Measurements from ENCODE around the gene NCBP2L. TPM values are rescaled to one million over a fixed set of nuclear protein-coding genes. Genes with fewer than 3 reads are reported as not detected.

Gene NCBP2L
- total and polyA plus RNA-seq, 9 donors, result 0.20 to 1.6 (median 0.52) TPM; not detected in 1

DNA sequence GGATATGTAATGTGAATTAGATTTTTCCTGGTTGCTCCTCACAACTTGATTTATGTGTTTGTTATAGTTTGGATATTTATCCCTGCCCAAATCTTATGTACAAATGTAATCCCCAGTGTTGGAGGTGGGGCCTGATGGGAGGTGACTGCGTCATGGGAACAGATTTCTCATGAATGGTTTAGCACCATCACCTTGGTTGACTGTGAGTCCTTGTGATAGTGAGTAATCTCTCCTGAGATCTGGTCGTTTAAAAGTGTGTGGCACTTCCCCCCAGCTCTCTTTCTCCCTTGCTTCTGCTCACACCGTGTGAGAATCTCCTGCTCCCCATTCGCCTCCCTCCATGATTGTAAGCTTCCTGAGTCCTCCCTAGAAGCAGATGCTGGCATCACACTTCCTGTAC, 50.3 kb downstream of the NCBP2L start:
- Histone ChIP-seq H3K36me3 (no peaks in the 10 kb centered on the region), H3K27me3 (no peaks in the 10 kb centered on the region), H3K27ac (no peak overlapping the region), H3K4me1 (ENCODE audit: insufficient read depth) (peaks cover 5% of the 10 kb centered on the region), H3K4me3 (peak overlapping the region; percentile 46), H3K9me3 (no peaks in the 10 kb centered on the region)
- TF ChIP-seq, protein P1, sequence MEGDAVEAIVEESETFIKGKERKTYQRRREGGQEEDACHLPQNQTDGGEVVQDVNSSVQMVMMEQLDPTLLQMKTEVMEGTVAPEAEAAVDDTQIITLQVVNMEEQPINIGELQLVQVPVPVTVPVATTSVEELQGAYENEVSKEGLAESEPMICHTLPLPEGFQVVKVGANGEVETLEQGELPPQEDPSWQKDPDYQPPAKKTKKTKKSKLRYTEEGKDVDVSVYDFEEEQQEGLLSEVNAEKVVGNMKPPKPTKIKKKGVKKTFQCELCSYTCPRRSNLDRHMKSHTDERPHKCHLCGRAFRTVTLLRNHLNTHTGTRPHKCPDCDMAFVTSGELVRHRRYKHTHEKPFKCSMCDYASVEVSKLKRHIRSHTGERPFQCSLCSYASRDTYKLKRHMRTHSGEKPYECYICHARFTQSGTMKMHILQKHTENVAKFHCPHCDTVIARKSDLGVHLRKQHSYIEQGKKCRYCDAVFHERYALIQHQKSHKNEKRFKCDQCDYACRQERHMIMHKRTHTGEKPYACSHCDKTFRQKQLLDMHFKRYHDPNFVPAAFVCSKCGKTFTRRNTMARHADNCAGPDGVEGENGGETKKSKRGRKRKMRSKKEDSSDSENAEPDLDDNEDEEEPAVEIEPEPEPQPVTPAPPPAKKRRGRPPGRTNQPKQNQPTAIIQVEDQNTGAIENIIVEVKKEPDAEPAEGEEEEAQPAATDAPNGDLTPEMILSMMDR (IDR thresholded peaks at IDR 0.05), result no peak
- no peak for TF ChIP-seq EP300 (IDR thresholded peaks at IDR 0.05)
- no peak for TF ChIP-seq POLR2A (IDR thresholded peaks at IDR 0.05)
- intact Hi-C loops (cut with DNase I), result no loop called here
- 52 to 60% (median 56%) methylated on average over 4 of the region's 4 CpGs for WGBS, 3 donors
- no peak for DNase-seq

DNA sequence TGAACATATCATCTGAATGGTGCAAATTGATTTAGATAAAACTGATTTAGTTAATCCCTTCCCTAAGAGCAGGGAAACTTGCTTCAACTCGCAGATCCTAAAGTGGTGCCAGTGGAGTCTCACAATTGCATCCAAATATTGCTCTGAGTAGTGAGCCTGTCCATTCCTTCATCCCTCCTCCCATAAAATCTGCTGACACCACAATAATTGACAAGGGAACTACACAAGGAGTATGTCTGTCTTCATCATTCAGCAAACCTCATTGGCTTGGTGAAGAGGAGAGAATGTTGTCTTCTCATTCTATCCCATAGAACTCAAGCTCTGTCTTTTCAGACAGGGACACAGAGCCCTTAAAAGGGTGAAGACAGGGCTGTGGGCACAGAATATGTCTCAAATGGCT, 52.3 kb downstream of the NCBP2L start:
- Histone ChIP-seq H3K9me3 (no peaks in the 10 kb centered on the region), H3K4me3 (no peak overlapping the region), H3K4me1 (ENCODE audit: insufficient read depth) (peaks cover 5% of the 10 kb centered on the region), H3K27me3 (no peaks in the 10 kb centered on the region), H3K27ac (no peak overlapping the region), H3K36me3 (no peaks in the 10 kb centered on the region)
- intact Hi-C loops (cut with DNase I), result no loop called here
- 63 to 90% (median 74%) methylated on average over 1 of the region's 1 CpG for WGBS, 3 donors
- no peak for DNase-seq
- TF ChIP-seq EP300 (IDR thresholded peaks at IDR 0.05) (no peak), POLR2A (IDR thresholded peaks at IDR 0.05) (no peak)
- TF ChIP-seq, protein P1 (IDR thresholded peaks at IDR 0.05), result no peak

DNA sequence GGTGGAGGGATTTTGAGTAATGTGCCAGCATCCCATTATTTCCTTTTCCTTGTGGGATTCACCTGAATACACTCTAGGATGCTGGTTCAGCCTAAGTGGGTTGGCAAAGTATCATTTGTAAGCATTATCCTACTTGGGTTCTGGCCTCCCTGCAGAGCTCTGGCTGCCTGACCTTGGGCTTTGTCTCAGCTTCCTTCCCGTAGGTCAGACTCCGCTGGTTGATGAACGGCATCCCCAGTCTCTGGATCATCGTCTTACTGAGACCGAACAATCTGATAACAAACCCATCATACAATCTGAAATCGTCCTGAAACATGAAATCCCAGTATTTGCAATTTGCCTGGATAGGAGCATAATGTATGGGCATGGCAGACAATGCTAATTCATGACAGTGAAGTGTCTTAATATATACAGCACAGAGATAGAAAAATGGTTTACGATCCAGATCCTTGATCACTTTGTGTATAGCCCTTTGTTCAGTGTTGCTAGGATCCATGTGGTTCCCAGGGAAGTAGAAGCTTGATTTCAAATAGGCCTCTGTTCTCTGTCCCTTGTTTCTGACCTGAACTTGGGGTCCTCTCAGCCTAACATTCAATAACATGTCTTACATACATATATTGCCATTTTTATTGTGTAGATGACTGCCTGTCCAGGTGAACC, 53.7 kb downstream of the NCBP2L start:
- Histone ChIP-seq H3K9me3 (no peaks in the 10 kb centered on the region), H3K4me3 (no peak overlapping the region), H3K27me3 (no peaks in the 10 kb centered on the region), H3K4me1 (ENCODE audit: insufficient read depth) (peaks cover 5% of the 10 kb centered on the region), H3K27ac (no peak overlapping the region), H3K36me3 (no peaks in the 10 kb centered on the region)
- intact Hi-C loops (cut with DNase I), result no loop called here
- no peak for TF ChIP-seq POLR2A (IDR thresholded peaks at IDR 0.05)
- no peak for TF ChIP-seq EP300 (IDR thresholded peaks at IDR 0.05)
- TF ChIP-seq, protein P1 (IDR thresholded peaks at IDR 0.05), result no peak
- no peak for DNase-seq
- WGBS, 3 donors, result 70 to 83% (median 75%) methylated on average over 7 of the region's 7 CpGs

DNA sequence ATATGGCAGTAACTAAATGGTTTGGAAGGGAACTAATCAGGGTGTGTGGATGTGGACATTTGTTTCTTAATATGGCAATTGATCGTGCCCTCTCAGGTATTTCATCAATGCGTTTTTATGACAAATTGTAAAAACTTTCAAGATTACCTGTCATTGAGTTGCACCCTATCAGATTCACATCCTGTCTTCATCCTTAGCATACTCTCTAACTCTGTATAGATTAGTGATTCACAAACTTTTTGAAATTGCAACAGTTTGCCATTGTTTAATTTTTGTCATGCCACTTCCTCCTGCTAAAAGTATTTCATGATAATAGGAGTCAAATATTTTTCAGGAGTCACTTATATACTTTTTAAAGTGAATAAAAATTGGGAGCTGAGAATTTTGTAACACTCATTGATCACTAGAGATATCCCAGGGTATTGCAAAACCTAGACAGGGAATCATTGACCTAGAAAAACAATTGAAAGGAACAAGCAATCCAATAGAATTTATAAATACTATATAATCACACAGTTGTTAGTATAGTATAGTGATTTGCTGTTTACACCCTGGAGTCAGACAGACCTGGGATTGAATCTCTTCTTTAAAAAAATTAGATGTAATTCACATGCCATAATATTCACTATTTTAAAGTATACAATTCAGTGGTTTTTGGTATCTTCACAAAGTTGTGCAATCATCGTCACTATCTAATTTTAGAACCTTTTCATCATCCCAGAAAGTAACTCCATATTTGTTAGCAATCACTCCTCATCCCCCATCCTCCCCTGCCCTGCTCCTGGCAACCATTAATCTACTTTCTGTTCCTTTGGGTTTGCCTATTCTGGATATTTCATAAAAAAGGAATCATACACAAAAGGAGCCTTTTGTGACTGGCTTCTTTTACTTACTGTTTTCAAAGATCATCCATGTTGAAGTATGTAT, 57.0 kb downstream of the NCBP2L start:
- Histone ChIP-seq H3K36me3 (no peaks in the 10 kb centered on the region), H3K4me1 (ENCODE audit: insufficient read depth) (peaks cover 2% of the 10 kb centered on the region), H3K27ac (no peak overlapping the region), H3K9me3 (no peaks in the 10 kb centered on the region), H3K4me3 (no peak overlapping the region), H3K27me3 (no peaks in the 10 kb centered on the region)
- 72 to 75% (median 73%) methylated on average over 3 of the region's 3 CpGs for WGBS, 3 donors
- intact Hi-C loops (cut with DNase I), result no loop called here
- TF ChIP-seq, protein P1 (IDR thresholded peaks at IDR 0.05), result no peak
- TF ChIP-seq EP300 (IDR thresholded peaks at IDR 0.05), result no peak
- no peak for TF ChIP-seq POLR2A (IDR thresholded peaks at IDR 0.05)
- peak in 1 of 5 donors; percentile 25 for DNase-seq

All from ovary (tissue), 9 donors.